22Rv1 (cell line): ENCODE data around the gene DAP.

Source experiments
- H3K27ac ChIP-seq: fragments of 450-650 bp; 2 replicates; pipeline ENCODE4 v1.5.1; 2017
- CTCF ChIP-seq: fragments of 450-650 bp; IDR thresholded peaks from 2 replicates; pipeline ENCODE4 v1.5.1; 2017; ENCODE audit warnings: mild to moderate bottlenecking
- ZFX ChIP-seq: fragments of 450-650 bp; IDR thresholded peaks from 2 replicates; pipeline ENCODE4 v1.6.1; 2017; ENCODE audit warnings: antibody characterized with exemption, borderline replicate concordance

Gene DAP

GRCh38 chr5:10678244-10678643, 82.8 kb downstream of the DAP start:
- H3K27ac ChIP-seq, result no peak overlapping the region
- TF ChIP-seq ZFX, result no peak
- TF ChIP-seq CTCF, result no peak

- TF ChIP-seq CTCF (no peak), ZFX (no peak)
- no peak overlapping the region for H3K27ac ChIP-seq
Measured at GRCh38 chr5:10677533-10677932, 83.5 kb downstream of the DAP start.

DNA sequence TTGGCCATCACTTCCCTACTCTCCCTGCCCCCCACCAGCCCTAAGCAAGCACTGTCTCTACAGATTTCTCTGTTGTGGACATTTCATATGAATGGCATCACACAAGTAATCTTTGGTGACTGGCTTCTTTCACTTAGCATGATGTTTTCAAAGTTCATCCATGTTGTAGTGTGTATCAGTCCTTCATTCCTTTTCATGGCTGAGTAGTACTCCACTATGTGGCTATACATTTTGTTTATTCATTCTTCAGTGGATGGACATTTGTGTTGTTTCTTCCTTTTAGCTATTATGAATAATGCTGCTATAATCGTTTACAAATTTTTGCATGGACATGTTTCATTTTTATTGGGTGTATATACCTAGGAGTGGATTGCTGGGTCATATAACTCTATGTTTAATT, 84.1 kb downstream of the DAP start:
- no peak overlapping the region for H3K27ac ChIP-seq
- no peak for TF ChIP-seq ZFX
- TF ChIP-seq CTCF, result no peak

- no peak overlapping the region for H3K27ac ChIP-seq
- TF ChIP-seq CTCF (no peak), ZFX (no peak)
Measured at GRCh38 chr5:10676224-10676623, 84.8 kb downstream of the DAP start.

DNA sequence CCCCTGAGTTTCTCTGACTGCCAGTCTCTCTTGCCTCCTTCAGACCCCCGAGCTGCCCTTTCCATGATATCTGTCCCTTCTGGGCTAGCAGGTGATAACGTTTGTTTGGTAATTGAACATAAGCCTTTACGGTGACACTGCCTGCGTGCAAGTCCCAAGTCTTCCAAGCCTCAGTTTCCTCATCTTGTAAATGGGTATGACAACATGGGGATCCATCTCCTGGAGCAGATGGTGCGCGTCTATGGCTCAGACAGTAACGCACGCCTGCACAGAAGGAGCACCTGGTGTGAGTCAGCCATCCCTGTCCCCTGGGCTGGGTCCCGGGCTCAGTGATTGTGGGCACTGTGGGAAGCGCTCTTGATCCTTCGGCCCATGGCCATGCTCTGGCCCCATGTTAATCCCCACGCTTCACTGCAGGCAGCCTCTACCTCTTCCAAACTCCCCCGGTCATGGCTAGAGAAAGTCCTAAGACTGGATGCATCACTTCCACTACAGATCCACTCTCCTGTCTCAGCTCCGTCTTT, 85.8 kb downstream of the DAP start:
- no peak overlapping the region for H3K27ac ChIP-seq
- TF ChIP-seq ZFX (no peak), CTCF (no peak)

DNA sequence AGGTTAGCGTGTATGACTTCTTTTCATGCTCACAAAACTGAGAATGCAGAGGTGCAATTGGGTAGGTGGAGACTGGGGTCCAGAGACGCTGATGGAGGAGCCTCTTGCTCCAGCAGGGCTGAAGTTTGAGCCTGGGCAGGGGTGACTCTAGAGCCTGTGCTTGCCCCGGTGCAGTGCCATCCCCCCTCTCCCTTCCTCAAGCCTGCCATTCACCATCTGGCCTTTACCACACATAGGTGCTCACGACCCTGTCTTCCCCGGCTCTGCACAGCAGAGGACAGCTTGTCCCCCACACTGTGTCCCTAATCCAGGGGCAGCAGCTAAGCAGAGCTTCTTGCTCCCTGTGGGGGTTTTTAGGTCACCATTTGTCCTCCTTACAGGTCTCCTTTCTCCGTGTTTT, 86.5 kb downstream of the DAP start:
- TF ChIP-seq ZFX (no peak), CTCF (no peak)
- no peak overlapping the region for H3K27ac ChIP-seq

DNA sequence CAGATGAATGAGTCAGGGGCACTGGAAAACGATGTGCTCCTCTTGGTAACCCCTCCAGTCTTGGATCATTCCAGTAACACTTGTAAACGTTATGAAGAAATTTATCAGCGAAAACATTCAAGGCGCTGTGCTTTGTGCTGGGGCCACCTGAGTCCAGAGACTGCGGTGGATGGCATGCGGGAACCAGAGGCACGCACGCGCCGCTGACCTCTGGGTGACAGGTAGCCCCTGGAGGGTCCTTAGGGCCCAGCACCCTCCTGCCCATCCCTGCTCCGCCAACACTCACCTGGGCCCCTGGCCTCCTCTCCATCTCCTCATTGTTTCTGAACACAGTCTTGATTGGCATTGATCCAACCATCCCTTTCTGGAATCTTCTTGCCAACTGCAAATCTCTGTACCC, 86.9 kb downstream of the DAP start:
- TF ChIP-seq ZFX, result no peak
- TF ChIP-seq CTCF, result no peak
- no peak overlapping the region for H3K27ac ChIP-seq
